ENCODE results near the gene CAMSAP1. TPM values are rescaled to one million over a fixed set of nuclear protein-coding genes. Genes with fewer than 3 reads are reported as not detected.

CAMSAP1 gene
- total and polyA plus RNA-seq, 2 donors (not counting 1 experiment from before 2014, with no cell fraction given) = 6.6 to 31.0 TPM

GRCh38 chr9:135761845-135762168 is 145.5 kb downstream of the CAMSAP1 start:
- Histone ChIP-seq H3K4me1 (ENCODE audit: control insufficient read depth in 2 of 2, insufficient read depth in 2 of 2, low read length in 2 of 2) (no peaks in the 10 kb centered on the region), H3K9ac (ENCODE audit: low read length) (no peak overlapping the region), H3K4me3 (ENCODE audit: control extremely low read depth in 1 of 5, extremely low read depth in 1 of 5, insufficient read depth in 1 of 5, low read depth in 2 of 5, low read length in 4 of 5) (no peak overlapping the region), H3K36me3 (replicated peaks in 1 of 2; ENCODE audit: control extremely low read depth in 1 of 2, control insufficient read depth in 1 of 2, extremely low read depth in 1 of 2, insufficient read depth in 2 of 2, low read length in 1 of 2) (no peaks in the 10 kb centered on the region), H3K79me2 (ENCODE audit: control insufficient read depth, insufficient read depth, low read length) (no peaks in the 10 kb centered on the region), H2AFZ (ENCODE audit: insufficient read depth, low read depth, low read length, poor library complexity, severe bottlenecking) (no peak overlapping the region), H4K20me1 (ENCODE audit: control insufficient read depth, insufficient read depth, low read length, poor library complexity, severe bottlenecking) (no peaks in the 10 kb centered on the region), H3K9me3 (ENCODE audit: control extremely low read depth in 1 of 3, control insufficient read depth in 2 of 3, insufficient read depth in 1 of 3, low read length in 2 of 3) (peaks cover 0 to 25% (median 0%) of the 10 kb centered on the region in 3 donors), H3K4me2 (replicated peaks; ENCODE audit: low read depth, low read length, poor library complexity, severe bottlenecking) (no peak overlapping the region), H3K27me3 (replicated peaks in 1 of 4; ENCODE audit: control extremely low read depth in 1 of 4, control insufficient read depth in 3 of 4, insufficient read depth in 4 of 4, low read length in 3 of 4) (no peaks in the 10 kb centered on the region), H3K27ac (ENCODE audit: low read length in 2 of 2) (no peak overlapping the region)
- ATAC-seq (ENCODE audit: low read depth) (no peak), DNase-seq (no peak)
- Mint-ChIP-seq H3K4me3 (no peak overlapping the region), H3K4me1 (no peaks in the 10 kb centered on the region), H3K9me3 (ENCODE audit: insufficient read depth) (no peaks in the 10 kb centered on the region), H3K27ac (no peak overlapping the region), H3K27me3 (no peaks in the 10 kb centered on the region)
- POLR2A ChIA-PET = no interaction called here
- intact Hi-C loops (cut with micrococcal nuclease) = no loop called here
- TF ChIP-seq CTCF (IDR thresholded peaks at IDR 0.05) (no peak), EZH2 (IDR thresholded peaks at IDR 0.05; ENCODE audit: borderline replicate concordance, insufficient read depth, low read depth, low read length, poor library complexity, severe bottlenecking) (no peak)
- CTCF ChIA-PET = no interaction called here
- WGBS (ENCODE audit: insufficient coverage) = 85% methylated on average over 16 of the region's 16 CpGs

GRCh38 chr9:135761150-135761844 is 146.0 kb downstream of the CAMSAP1 start:
- no peak overlapping the region for H3K4me3 ChIP-seq (ENCODE audit: control extremely low read depth in 1 of 5, extremely low read depth in 1 of 5, insufficient read depth in 1 of 5, low read depth in 2 of 5, low read length in 4 of 5)
- TF ChIP-seq EZH2 (IDR thresholded peaks at IDR 0.05; ENCODE audit: borderline replicate concordance, insufficient read depth, low read depth, low read length, poor library complexity, severe bottlenecking) = no peak
- no peak for TF ChIP-seq CTCF (IDR thresholded peaks at IDR 0.05)
- Mint-ChIP-seq H3K4me3 (no peak overlapping the region), H3K9me3 (ENCODE audit: insufficient read depth) (no peaks in the 10 kb centered on the region), H3K27ac (no peak overlapping the region), H3K4me1 (no peaks in the 10 kb centered on the region), H3K27me3 (no peaks in the 10 kb centered on the region)
- no peaks in the 10 kb centered on the region for H3K36me3 ChIP-seq (replicated peaks in 1 of 2; ENCODE audit: control extremely low read depth in 1 of 2, control insufficient read depth in 1 of 2, extremely low read depth in 1 of 2, insufficient read depth in 2 of 2, low read length in 1 of 2)
- no peak overlapping the region for H3K4me2 ChIP-seq (replicated peaks; ENCODE audit: low read depth, low read length, poor library complexity, severe bottlenecking)
- POLR2A ChIA-PET = no interaction called here
- H3K27ac ChIP-seq (ENCODE audit: low read length in 2 of 2) = no peak overlapping the region
- no peak for ATAC-seq (ENCODE audit: low read depth)
- no peaks in the 10 kb centered on the region for H3K4me1 ChIP-seq (ENCODE audit: control insufficient read depth in 2 of 2, insufficient read depth in 2 of 2, low read length in 2 of 2)
- H3K9ac ChIP-seq (ENCODE audit: low read length) = no peak overlapping the region
- intact Hi-C loops (cut with micrococcal nuclease) = no loop called here
- H3K79me2 ChIP-seq (ENCODE audit: control insufficient read depth, insufficient read depth, low read length) = no peaks in the 10 kb centered on the region
- no peak overlapping the region for H2AFZ ChIP-seq (ENCODE audit: insufficient read depth, low read depth, low read length, poor library complexity, severe bottlenecking)
- no peaks in the 10 kb centered on the region for H4K20me1 ChIP-seq (ENCODE audit: control insufficient read depth, insufficient read depth, low read length, poor library complexity, severe bottlenecking)
- H3K27me3 ChIP-seq (replicated peaks in 1 of 4; ENCODE audit: control extremely low read depth in 1 of 4, control insufficient read depth in 3 of 4, insufficient read depth in 4 of 4, low read length in 3 of 4) = no peaks in the 10 kb centered on the region
- 78% methylated on average over 14 of the region's 20 CpGs for WGBS (ENCODE audit: insufficient coverage)
- no peak for DNase-seq
- CTCF ChIA-PET = no interaction called here
- peaks cover 0 to 22% (median 0%) of the 10 kb centered on the region in 3 donors for H3K9me3 ChIP-seq (ENCODE audit: control extremely low read depth in 1 of 3, control insufficient read depth in 2 of 3, insufficient read depth in 1 of 3, low read length in 2 of 3)
